SK-N-SH treated with all-trans-retinoic acid at 6 μM for 48 hours (cell line): ENCODE measurements around the gene SASH1.

Experiments
- ARNTL ChIP-seq: fragments of 450-650 bp; formaldehyde crosslinking; IDR thresholded peaks from 2 replicates; pipeline ENCODE4 v1.5.0; 2020; ENCODE audit warnings: low read depth, mild to moderate bottlenecking, moderate library complexity, borderline replicate concordance
- GLIS3 ChIP-seq: fragments of 250-450 bp; sonication (Bioruptor Pico); IDR thresholded peaks from 2 replicates; pipeline ENCODE4 v1.5.0; 2020; ENCODE audit warnings: mild to moderate bottlenecking, moderate library complexity
- RARB ChIP-seq: fragments of 250-450 bp; sonication (Bioruptor Pico); IDR thresholded peaks from 2 replicates; pipeline ENCODE4 v1.8.0; 2021; ENCODE audit warnings: mild to moderate bottlenecking, moderate library complexity
- SNAI2 ChIP-seq: fragments of 250-450 bp; sonication (Bioruptor Pico); IDR thresholded peaks from 2 replicates; pipeline ENCODE4 v1.5.0; 2020; ENCODE audit warnings: mild to moderate bottlenecking, moderate library complexity
- ZFP3 ChIP-seq: fragments of 250-450 bp; sonication (Bioruptor Pico); IDR thresholded peaks from 2 replicates; pipeline ENCODE4 v1.5.0; 2020; ENCODE audit warnings: mild to moderate bottlenecking, moderate library complexity
- ZNF8 ChIP-seq: fragments of 450-650 bp; formaldehyde crosslinking; IDR thresholded peaks from 2 replicates; pipeline ENCODE4 v1.5.0; 2020; ENCODE audit warnings: mild to moderate bottlenecking, moderate library complexity
- TF ChIP-seq, protein P1 (sequence below): fragments of 250-450 bp; sonication (Bioruptor Pico); IDR thresholded peaks from 2 replicates; pipeline ENCODE4 v1.8.0; 2020; ENCODE audit warnings: mild to moderate bottlenecking, moderate library complexity, borderline replicate concordance
- TF ChIP-seq, protein P2 (sequence below): fragments of 250-450 bp; sonication (Bioruptor Pico); IDR thresholded peaks from 2 replicates; pipeline ENCODE4 v1.5.1; 2020; ENCODE audit warnings: low read depth, mild to moderate bottlenecking, moderate library complexity
- TF ChIP-seq, protein P3 (sequence below): fragments of 250-450 bp; sonication (Bioruptor Pico); IDR thresholded peaks from 2 replicates; pipeline ENCODE4 v1.5.1; 2021; ENCODE audit warnings: mild to moderate bottlenecking, moderate library complexity

DNA sequence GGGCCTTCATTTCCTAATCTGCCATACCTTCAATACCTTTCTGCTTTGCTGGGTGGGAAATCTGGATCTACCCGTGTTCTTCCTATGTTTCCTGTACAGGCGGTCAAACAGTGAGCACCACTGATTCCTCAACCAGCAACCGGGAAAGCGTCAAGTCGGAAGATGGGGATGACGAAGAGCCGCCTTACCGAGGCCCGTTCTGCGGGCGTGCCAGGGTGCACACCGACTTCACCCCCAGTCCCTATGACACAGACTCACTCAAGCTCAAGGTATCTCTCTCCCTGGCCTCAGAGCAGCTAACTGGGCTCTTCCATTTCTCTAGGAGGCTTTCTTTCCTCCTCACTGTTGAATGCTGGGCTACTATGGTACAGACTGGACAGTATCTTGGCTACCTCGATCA is 190.1 kb downstream of the SASH1 start:
- TF ChIP-seq RARB (CRISPR knock-in tag), result no peak
- TF ChIP-seq SNAI2, result no peak
- no peak for TF ChIP-seq ARNTL (CRISPR knock-in tag)
- TF ChIP-seq, protein P1, sequence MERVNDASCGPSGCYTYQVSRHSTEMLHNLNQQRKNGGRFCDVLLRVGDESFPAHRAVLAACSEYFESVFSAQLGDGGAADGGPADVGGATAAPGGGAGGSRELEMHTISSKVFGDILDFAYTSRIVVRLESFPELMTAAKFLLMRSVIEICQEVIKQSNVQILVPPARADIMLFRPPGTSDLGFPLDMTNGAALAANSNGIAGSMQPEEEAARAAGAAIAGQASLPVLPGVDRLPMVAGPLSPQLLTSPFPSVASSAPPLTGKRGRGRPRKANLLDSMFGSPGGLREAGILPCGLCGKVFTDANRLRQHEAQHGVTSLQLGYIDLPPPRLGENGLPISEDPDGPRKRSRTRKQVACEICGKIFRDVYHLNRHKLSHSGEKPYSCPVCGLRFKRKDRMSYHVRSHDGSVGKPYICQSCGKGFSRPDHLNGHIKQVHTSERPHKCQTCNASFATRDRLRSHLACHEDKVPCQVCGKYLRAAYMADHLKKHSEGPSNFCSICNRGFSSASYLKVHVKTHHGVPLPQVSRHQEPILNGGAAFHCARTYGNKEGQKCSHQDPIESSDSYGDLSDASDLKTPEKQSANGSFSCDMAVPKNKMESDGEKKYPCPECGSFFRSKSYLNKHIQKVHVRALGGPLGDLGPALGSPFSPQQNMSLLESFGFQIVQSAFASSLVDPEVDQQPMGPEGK (CRISPR knock-in tag), result no peak
- TF ChIP-seq, protein P2, sequence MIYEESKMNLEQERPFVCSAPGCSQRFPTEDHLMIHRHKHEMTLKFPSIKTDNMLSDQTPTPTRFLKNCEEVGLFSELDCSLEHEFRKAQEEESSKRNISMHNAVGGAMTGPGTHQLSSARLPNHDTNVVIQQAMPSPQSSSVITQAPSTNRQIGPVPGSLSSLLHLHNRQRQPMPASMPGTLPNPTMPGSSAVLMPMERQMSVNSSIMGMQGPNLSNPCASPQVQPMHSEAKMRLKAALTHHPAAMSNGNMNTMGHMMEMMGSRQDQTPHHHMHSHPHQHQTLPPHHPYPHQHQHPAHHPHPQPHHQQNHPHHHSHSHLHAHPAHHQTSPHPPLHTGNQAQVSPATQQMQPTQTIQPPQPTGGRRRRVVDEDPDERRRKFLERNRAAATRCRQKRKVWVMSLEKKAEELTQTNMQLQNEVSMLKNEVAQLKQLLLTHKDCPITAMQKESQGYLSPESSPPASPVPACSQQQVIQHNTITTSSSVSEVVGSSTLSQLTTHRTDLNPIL (CRISPR knock-in tag), result no peak
- no peak for TF ChIP-seq ZNF8
- TF ChIP-seq ZFP3 (CRISPR knock-in tag), result no peak
- TF ChIP-seq, protein P3, sequence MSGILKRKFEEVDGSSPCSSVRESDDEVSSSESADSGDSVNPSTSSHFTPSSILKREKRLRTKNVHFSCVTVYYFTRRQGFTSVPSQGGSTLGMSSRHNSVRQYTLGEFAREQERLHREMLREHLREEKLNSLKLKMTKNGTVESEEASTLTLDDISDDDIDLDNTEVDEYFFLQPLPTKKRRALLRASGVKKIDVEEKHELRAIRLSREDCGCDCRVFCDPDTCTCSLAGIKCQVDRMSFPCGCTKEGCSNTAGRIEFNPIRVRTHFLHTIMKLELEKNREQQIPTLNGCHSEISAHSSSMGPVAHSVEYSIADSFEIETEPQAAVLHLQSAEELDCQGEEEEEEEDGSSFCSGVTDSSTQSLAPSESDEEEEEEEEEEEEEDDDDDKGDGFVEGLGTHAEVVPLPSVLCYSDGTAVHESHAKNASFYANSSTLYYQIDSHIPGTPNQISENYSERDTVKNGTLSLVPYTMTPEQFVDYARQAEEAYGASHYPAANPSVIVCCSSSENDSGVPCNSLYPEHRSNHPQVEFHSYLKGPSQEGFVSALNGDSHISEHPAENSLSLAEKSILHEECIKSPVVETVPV, result no peak
- no peak for TF ChIP-seq GLIS3 (CRISPR knock-in tag)
